NCI-H510A treated with DMSO at 0.1 percent for 48 hours (cell line): ENCODE data around the gene ZNF48.
A peak's percentile ranks its signal among the peaks of the same experiment; 100 is the strongest.

Source experiments
- DNase-seq: peaks from one replicate; lab custom pipeline; 2025; lab: John Stamatoyannopoulos, UW

ZNF48 gene

DNA sequence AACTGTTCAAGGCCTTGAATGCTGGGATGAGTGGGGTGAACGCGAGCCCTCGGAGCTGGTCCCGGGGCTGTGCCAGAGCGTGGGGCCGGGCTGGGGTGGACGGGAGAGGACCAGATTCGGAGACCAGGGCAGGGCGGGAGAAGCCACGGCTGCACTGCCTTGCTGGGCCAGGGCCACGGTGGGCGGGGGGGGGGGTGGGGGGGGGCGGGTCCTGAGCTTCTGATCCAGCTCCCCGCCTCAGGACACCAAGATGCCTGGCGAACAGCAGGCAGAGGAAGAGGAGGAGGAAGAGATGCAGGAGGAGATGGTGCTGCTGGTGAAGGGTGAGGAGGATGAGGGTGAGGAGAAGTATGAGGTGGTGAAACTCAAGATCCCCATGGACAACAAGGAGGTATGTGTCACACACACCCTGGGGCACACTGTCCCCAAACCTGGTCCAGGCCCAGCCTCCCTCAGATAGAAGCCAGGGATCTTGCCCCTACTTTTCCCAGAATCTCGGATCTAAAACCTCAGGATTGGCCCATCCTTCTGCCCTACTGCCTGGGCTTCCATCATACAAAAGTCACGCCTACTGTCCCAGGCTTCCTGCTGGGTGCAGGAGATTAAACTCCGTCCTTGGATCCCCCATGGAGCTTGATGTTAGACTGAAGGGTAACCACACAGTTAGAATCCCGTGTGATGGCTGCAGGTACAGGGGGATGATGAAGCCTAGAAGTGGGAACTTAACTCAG, 12.7 kb downstream of the ZNF48 start:
- peak; percentile 65 for DNase-seq

DNA sequence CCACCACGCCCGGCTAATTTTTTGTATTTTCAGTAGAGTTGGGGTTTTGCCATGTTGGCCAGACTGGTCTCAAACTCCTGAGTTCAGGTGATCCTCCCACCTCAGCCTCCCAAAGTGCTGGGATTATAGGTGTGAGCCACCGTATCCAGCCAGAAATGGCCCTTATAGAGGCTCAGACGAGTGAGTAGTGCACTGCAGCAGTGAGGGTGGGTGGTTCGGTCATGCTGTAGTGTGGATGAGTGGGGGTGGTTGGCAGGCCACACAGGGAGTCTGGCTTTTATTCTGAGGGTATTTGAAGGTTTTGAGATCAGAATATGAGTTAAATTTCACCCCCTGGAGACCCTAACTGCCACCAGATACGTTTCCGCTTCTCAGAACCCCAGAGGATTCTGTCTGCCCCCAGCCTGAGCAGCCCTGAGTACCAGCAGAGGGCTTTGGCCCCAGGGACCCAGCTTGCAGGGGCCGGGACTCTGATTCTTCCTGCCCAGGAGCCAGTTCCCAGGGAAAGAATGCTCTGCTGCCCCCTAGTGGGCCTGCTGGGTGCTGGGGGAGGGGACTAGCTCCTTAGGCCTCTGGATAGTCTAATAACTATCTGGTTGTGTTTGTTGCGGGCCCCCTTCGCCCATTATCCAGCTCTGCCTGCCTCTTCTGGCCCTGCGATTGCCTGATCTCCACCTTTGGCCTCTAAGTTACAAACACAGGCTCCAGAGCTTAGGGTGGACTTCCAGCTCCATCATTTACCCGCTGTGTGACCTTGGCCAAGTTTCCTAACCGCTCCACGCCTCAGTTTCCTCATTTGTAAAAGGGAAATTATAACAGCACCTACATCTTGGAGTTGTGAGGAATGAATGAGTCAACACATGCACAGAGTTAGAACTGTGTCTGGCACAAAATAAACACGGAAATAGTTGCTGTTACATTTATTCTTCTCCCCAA, 14.2 kb downstream of the ZNF48 start:
- DNase-seq, result peak; percentile 95

DNA sequence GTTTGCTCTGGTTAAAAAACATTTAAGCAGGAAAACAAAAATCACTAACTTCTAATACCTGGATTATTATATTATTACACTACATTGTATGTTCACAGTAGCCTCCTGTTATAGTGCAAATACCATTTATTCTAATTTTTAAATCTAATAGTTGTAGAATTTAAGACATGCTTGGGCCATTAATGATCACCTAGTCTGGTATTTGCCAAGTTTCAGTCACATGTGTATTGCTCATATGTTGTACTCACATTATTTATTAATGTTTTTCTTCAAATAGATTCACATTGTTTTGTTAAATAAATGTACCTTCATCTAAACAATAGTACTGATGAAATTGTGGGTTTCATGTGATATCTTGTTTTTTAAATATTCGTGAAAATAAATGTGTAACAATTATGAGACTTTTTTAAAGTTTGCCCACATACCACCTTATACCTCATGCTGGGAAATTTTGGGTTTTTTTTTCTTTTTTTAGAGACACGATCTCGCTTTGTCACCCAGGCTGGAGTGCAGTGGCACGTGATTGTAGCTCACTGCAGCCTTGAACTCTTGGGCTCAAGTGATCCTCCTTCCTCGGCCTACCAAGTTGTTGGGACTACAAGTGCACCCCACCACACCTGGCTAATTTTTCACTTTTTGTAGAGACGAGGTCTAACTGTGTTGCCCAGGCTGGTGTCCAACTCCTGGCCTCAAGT, 18.0 kb downstream of the ZNF48 start:
- DNase-seq, result no peak

DNA sequence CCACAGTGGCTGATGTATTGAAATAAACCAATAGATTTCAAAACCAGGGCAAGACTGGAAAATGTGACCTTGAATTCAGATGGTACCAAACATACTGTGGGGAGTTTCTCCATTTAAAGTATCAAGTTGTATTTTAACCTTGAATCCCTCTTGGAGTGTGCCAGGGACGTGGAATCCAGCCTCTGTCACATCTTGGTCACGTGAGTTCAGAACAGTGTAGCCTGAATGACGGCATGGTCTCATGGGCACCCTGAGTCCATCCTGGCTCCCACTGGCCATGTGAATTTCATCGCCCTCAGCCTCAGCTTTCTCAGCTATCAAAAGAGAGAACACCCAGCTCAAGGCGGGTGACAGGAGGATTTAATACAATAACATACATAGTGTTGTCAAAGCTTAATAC, 18.9 kb downstream of the ZNF48 start:
- DNase-seq, result no peak

DNA sequence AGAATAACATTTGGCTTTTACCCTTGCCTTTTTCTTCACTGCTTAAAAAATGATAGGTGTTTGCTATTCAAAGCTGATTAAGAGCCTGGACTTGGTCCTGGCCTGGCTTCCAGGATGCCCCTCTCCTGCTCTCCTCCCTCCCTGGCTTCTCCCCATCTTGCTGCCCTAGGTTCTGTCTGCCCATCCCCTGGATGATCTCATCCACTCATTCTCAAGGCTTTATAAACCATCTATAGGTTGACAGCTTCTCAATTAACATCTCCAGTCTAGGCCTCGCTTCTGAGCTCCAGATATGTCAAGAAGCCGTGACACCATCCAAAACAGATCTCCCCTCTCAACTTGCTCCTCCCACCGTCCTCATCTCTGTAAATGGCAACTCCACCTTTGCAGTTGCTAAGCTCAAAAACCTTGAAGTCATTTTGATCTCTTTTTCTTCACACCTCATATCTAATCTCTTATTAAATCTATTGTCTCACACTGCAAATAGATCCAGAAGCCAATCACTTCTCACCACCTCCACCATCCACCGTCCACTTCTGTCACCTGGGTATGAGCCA, 20.9 kb downstream of the ZNF48 start:
- no peak for DNase-seq

DNA sequence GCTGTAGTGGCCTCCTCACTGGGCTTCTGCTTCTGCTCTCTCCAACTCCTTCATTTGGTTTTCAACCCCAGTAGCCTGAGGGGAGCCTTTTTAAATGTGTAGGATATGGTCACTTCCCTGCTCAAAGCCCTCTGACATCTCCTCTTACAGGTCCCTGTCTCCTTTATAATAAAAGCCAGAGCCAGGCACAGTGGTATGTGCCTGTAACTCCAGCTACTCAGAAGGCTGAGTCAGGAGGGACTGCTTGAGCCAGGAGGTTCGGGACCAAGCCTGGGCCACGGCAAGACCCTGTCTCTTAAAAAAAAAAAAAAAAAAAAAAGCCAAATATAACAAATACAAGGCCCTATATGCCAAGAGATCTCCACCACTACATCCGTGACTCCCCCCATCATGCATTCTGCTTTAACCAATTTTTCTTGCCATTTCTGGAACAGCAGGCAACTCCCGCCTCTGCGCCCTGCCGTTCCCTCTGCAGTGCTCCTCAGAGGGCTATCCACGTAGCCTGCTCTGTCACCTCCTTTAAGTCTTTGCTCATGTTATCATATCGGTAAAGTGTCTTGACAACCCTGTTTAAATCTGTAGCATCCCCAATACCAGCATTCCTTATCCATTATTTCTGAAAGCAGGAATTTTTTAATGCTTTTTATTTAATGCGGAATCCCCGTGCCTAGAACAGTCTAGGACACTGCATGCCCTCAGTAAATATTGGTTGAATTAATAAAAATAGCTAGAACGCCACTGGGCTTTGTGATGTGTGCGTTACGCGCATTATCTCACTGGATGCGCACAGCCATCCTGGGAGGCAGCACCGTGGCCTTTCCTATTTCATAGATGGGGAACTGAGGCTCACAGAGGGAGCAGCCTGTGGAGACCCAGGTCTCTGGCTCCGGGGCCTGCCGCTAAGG, 21.7 kb downstream of the ZNF48 start:
- peak; percentile 27 for DNase-seq

DNA sequence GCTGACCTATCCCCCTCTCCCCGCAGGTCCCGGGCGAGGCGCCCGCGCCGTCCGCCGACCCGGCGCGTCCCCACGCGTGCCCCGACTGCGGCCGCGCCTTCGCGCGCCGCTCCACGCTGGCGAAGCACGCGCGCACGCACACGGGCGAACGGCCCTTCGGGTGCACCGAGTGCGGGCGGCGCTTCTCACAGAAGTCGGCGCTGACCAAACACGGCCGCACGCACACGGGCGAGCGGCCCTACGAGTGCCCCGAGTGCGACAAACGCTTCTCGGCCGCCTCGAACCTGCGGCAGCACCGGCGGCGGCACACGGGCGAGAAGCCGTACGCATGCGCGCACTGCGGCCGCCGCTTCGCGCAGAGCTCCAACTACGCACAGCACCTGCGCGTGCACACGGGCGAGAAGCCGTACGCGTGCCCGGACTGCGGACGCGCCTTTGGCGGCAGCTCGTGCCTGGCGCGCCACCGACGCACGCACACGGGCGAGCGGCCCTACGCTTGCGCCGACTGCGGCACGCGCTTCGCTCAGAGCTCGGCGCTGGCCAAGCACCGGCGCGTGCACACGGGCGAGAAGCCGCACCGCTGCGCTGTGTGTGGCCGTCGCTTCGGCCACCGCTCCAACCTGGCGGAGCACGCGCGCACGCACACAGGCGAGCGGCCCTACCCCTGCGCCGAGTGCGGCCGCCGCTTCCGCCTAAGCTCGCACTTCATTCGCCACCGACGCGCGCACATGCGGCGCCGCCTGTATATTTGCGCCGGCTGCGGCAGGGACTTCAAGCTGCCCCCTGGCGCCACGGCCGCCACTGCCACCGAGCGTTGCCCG, 22.5 kb downstream of the ZNF48 start:
- peak; percentile 99 for DNase-seq

DNA sequence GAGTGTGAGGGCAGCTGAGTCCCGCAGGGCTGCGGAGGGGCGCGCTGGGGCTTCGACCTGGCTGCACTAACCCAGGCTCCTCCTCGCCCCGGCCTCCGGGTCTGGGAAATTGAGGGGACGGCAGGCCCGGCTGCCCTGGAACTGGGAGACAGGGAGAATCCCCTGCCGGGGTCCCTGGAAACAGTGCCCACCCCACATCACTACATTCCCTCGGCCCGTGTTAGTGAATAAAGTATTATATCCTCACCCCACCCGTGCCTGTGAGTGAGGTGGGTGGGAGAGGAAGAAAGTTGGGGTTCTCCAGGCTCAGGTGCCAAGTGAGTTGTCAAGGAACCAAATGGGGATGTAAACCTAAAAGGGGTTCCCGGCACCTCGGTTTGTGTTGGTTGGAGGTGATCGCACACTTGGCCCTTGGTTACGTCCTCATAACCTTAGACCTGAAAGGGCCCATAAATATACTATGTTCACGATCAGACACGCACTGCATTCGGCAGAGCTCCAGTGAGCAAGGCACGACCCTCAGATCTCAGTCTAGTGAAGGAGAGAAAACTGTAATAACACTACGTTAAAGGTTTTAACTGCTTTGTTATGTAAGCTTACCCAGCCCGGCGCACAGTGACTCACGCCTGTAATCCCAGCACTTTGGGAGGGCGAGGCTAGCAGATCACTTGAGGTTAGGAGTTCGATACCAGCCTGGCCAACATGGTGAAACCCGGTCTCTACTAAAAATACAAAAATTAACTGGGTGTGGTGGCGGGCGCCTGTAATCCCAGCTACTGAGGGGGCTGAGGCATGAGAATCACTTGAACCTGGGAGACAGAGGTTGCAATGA, 23.3 kb downstream of the ZNF48 start:
- no peak for DNase-seq

DNA sequence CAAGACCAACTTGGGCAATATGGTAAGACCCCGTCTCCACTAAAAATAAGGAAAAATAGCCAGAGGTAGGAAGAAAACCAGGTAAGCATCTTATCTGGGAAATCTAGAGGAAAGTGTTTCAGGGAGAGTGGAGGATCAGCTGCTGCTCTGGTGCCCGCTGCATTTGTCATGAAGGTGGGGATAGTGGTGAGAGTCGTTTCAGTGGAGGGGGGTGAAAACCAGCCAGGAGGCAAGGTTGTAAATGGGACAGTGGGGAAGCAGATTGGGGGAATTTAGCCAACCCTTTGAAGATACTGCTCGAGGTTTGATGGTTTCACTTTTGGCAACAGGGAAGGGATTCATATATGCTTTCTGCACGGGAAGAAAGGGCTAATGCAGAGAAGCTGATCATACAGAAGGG, 25.8 kb downstream of the ZNF48 start:
- no peak for DNase-seq

DNA sequence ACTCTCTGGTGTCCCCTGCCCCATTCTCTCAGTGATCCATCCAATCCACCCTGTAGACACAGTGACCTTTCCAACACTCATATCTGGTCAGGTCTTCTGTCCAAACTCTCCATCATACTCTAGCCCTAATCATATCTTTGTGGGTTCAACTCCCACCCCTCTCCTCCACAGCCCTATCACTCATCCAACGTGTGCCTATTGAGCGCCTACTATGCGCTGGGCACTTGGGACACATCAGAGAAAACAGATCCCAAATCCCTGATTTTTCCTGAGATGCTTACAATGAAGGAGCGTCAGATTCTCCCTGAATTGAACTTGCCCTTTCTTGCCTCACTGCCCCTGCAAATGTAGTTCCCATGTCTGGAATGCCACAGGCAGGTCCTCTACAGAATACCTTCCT, 32.8 kb downstream of the ZNF48 start:
- no peak for DNase-seq

DNA sequence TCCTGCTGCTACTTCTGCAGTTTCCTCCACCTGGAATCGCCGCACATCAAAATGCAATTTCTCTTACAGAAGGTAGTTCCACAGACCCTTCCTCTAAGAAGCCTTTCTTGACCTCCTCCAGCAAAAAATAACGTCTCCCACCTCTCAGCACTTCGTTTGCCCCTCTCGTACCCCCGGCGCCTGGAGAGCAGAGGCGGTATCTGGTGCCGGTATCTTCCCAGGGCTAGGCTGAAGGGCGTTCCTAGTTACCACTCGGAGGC, 34.1 kb downstream of the ZNF48 start:
- DNase-seq, result peak; percentile 78

DNA sequence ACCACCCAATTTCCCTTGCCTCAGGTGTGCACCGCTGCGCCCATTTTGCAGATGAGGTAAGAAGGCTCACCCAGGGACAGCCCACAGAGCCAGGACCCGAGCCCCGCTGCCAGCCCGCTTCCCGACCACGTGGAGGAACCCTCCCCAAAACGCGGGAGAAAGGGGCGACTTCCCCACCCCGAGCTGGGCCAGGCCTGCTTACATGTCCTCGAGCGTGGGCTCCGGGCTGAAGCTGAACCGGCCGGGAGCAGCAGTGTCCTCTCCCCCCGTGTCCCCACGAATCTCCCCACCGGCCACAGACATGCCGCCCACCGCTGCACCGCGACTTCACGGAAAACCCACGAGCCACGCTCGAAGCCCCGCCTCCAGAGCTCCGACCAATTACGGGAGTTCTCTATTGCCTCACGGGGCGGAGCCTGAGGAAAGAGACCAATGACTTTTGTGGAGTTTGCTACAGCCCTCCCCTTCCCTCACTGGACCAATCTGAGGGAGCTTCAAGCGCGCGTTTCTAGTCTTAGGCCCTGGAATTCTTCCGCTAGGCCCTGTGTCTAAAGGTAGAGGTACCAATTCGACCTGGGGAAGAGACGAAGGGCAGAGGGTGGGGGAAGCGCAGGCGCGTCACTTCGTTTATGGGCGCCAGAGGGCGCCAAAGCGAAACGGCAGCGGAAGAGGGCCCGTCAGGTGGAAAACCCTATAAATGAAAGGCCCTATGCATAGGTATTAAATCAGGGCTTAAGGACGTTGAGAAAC, 34.6 kb downstream of the ZNF48 start, which contains the start of gene DCTPP1:
Gene DCTPP1, minus strand, starts transcription at position 353 of the 750 bp plus-strand sequence. Its CDS starts 50 bp downstream, at position 303.
- DNase-seq, result peak; percentile 99

DNA sequence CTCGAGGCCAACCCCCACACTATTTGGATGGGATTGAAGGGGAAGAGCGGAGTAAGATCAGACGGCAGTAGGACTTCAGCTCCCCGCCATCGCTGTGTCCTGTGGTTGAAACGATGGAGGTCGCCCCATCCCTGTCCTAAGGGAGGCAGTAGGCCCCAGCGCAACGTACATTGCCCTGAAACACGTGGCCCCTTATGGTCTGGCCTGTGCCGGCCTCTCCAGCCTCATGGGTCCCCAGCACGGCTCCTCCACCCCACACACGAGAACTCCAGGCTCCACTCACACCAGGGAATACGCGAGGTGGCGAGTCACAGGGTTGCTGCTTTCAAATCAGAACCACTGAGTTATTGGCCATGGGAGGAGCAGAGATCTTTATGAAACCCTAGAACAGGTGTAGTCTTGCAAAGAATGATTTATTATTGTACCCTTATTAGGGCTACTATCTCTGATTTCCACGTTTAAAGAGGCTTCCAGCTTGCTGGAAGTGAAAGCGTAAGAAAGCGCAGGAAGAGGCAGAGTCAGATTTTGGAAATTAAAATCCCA, 35.3 kb downstream of the ZNF48 start:
- DNase-seq, result no peak

DNA sequence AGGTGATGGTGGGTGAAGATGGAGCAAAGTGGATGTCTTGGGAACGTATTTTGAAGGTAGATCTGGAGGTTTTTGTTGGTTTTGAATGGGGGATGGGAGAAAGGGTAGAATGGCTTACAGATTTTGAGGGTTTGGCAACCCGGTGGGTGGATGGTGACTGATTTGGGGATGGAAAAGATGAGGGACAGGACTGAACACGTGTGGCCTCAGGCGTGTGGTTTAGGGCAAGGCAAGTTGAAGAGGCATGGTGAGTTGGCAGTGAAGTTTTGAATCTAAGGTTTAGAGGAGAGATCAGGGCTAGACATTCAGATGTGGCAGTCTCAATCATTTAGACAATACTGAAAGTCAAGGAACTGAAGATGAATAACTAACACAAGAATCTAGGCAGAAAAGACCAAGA, 39.6 kb downstream of the ZNF48 start:
- no peak for DNase-seq

DNA sequence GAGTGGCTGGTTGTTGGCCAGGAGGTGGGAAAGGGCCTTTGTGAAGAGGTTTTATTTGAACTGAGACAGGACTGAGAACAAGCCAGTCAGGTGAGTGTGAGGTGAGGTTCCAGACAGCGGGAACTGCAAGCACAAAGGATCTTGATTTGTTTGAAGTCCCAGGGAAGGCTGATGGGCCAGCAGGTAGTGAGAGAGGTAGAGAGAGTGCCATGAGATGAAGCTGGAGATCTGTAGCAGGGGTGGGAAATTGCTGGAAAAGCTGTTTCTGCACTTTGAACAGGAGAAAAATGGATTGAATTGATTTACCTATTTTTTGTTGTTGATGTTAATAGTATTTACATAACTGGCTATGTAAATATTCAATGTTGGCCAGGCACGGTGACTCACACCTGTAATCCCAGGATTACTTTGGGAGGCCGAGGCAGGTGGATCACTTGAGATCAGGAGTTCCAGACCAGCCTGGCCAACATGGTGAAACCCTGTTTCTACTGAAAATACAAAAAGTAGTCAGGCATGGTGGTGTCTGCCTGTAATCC, 42.4 kb downstream of the ZNF48 start:
- peak; percentile 98 for DNase-seq

DNA sequence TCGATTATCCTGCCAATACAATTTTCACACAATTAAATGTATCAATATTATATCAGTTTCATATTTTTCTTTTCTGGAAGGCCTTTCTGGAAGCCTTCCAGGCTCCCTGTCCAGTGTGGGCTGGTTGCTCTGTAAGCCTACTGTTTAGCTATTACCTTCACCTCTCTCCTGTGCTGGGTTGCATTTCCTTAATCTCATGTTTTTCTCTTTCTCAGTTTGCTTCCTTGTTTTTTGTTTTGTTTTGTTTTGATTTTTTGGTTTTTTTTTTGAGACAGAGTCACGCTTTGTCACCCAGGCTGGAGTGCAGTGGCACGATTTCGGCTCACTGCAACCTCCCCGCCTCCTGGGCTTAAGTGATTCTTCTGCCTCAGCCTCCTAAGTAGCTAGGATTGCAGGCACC, 43.6 kb downstream of the ZNF48 start:
- no peak for DNase-seq

DNA sequence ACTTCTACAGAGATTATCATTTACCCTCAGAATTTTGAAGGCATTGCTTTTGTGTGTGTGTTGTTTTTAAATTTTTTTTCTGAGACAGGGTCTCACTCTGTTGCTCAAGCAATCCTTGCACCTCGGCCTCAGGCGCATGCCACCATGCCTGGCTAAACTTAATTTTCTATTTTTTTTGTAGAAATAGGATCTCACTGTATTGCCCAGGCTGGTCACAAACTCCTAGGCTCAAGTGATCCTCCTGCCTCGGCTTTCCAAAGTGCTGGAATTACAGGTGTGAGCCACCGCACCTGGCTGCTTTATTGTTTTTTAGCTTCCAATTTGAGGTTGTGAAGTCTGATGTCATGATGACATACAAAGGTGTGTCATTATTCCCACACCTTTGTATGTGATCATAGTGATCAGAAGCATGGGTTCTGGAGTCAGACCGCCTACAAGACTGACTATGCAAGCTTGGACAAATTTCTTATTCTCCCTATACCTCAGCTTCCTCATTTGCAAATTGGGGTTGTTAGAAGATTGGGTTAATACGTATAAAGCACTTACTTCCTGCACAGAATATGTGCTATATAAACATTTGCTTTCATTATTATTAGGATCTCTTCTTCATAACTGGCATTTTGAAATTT, 44.6 kb downstream of the ZNF48 start:
- DNase-seq, result no peak

DNA sequence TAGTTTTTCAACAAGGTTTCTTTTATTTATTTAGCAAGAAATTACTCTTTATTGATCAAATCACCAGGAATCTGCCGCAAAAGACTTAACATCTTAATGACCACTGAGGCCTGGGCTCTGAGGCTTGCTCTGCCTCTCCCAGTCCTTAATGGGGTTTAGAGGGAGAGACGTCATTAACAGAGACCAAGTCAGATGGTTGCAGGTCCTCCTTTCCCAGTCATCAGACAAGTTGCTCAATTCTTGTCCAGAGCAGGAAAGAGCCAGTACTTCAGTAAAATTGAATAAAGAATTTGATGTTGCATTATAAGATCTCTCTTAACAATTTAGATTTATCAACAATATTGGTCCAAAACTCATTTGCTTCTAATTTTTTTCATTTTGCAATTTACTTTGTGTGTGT, 48.4 kb downstream of the ZNF48 start:
- no peak for DNase-seq
